Progenitor cell of endocrine pancreas (in vitro differentiated cells): ENCODE data around the gene NIM1K. TPM values are rescaled to one million over a fixed set of nuclear protein-coding genes. Genes with fewer than 3 reads are reported as not detected.

Experiments
- DNase-seq: peaks from one replicate; pipeline ENCODE4 v3.0.0; 2021; ENCODE audit warnings: low spot score; ENCODE audit not compliant: unreplicated experiment
- H3K27ac Mint-ChIP-seq: 2 replicates; pipeline ENCODE4 v1.8.0; 2021; ENCODE audit warnings: mild to moderate bottlenecking, moderate library complexity, mixed read lengths
- H3K27me3 Mint-ChIP-seq: 2 replicates; pipeline ENCODE4 v1.8.0; 2021; ENCODE audit warnings: mixed read lengths
- H3K36me3 Mint-ChIP-seq: 2 replicates; pipeline ENCODE4 v1.8.0; 2022; ENCODE audit warnings: mixed read lengths; ENCODE audit not compliant: insufficient read depth
- H3K4me1 Mint-ChIP-seq: 2 replicates; pipeline ENCODE4 v1.8.0; 2021; ENCODE audit warnings: low read depth, mixed read lengths
- H3K4me3 Mint-ChIP-seq: 2 replicates; pipeline ENCODE4 v1.8.0; 2021; ENCODE audit warnings: low read depth, mild to moderate bottlenecking, moderate library complexity, mixed read lengths
- H3K9me3 Mint-ChIP-seq: 2 replicates; pipeline ENCODE4 v1.8.0; 2021; ENCODE audit warnings: low read depth, mixed read lengths
- total RNA-seq: library from RNA; stranded (reverse); gene quantifications from 2 replicates; pipeline ENCODE4 v1.2.1, GENCODE V29; 2021
- TF ChIP-seq, protein P1 (sequence below): fragments of 200-600 bp; sonication (generic); IDR thresholded peaks from one replicate; pipeline ENCODE4 v1.5.0; 2021; ENCODE audit warnings: antibody characterized with exemption, mild to moderate bottlenecking; ENCODE audit not compliant: unreplicated experiment

NIM1K gene
- total RNA-seq, 1 donor from 2014 or later, result 0.19 TPM

DNA sequence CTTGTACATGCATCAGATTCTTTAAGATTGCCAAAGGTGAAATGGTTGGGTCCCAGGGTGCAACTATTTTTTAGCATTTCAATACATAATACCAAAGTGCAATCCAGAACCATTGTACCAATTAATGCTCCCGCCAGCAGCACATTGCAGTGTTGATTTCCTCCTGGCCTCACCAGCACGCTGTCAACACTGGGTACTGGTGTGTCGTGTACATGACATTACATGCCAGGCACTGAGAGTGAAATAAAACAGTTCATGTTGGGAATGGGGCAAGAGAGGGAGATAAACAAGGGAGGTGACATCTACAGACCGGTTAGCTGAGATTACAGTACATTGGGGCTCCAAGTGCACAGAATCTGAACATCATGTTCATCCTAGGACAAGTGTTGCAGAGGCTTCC lies 83.4 kb downstream of the NIM1K start:
- TF ChIP-seq, protein P1, sequence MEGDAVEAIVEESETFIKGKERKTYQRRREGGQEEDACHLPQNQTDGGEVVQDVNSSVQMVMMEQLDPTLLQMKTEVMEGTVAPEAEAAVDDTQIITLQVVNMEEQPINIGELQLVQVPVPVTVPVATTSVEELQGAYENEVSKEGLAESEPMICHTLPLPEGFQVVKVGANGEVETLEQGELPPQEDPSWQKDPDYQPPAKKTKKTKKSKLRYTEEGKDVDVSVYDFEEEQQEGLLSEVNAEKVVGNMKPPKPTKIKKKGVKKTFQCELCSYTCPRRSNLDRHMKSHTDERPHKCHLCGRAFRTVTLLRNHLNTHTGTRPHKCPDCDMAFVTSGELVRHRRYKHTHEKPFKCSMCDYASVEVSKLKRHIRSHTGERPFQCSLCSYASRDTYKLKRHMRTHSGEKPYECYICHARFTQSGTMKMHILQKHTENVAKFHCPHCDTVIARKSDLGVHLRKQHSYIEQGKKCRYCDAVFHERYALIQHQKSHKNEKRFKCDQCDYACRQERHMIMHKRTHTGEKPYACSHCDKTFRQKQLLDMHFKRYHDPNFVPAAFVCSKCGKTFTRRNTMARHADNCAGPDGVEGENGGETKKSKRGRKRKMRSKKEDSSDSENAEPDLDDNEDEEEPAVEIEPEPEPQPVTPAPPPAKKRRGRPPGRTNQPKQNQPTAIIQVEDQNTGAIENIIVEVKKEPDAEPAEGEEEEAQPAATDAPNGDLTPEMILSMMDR, result no peak
- H3K4me3 Mint-ChIP-seq, result no peak overlapping the region
- no peaks in the 10 kb centered on the region for H3K9me3 Mint-ChIP-seq
- no peaks in the 10 kb centered on the region for H3K4me1 Mint-ChIP-seq
- H3K36me3 Mint-ChIP-seq, result no peaks in the 10 kb centered on the region
- DNase-seq, result no peak
- no peak overlapping the region for H3K27ac Mint-ChIP-seq
- peaks cover 6% of the 10 kb centered on the region for H3K27me3 Mint-ChIP-seq

DNA sequence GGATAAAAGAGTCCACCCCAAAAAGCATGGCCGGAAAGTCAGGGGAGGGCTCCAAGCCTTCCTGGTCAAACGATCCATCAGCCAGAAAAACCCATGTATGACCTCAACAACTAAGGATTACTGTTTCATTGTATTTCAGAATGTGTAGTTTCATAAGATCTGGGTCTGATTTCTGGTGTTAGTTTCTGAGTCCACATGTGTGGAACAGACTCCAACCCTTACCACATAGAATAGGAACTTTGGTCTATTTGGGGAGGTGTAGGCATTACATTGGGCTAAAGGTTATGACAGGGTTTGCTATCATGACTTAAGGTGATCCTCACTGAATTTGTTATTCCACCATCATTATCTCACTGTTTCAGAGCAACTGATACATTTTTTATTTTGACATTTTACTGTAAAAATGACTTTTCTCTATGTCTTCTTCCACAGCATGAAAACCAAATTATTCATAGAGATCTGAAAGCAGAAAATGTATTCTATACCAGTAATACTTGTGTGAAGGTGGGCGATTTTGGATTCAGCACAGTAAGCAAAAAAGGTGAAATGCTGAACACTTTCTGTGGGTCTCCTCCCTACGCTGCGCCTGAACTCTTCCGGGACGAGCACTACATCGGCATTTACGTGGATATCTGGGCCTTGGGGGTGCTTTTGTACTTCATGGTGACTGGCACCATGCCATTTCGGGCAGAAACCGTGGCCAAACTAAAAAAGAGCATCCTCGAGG lies 87.7 kb downstream of the NIM1K start:
- no peak for DNase-seq
- Mint-ChIP-seq H3K27me3 (peaks cover 2% of the 10 kb centered on the region), H3K4me3 (no peak overlapping the region), H3K4me1 (no peaks in the 10 kb centered on the region), H3K36me3 (no peaks in the 10 kb centered on the region), H3K9me3 (no peaks in the 10 kb centered on the region), H3K27ac (no peak overlapping the region)
- TF ChIP-seq, protein P1, result no peak

DNA sequence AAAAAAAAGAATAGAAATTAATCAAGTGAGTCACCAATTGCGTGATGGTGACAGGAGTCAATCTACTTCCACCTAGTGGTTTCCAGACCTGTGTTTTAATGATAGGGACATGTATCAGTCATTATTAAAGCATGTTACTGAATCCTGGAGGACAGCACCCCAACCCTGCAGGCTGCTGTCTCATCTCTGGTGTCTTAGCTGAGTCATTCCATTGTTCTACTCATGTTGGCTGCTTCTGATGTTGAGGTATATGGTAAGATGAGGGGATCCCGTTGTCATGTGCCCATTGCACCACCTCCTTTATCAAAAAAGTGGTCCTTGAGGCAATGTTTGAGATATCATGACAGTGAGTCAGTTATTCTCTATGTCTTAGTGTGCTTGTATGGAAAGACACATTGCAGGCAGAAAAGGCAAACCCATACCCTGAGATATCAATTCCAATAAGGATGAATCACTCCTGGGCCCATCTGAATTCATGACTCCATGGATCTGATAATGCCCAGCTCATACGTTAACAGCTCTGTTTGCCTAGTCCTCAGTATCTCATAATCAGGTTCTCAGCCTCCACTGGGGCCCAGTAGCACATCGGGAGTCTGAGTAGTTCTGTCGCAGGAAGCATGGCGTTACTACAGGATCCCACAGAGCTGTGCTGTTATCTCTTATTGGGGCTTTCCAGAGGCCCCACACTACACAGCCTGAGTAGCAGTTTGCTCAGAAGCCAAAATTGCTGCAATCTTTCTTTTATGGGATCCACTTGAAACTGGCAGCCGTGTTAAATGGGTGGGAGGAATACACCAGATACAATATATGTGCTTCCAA lies 90.0 kb downstream of the NIM1K start:
- TF ChIP-seq, protein P1, result no peak
- Mint-ChIP-seq H3K27ac (peak overlapping the region; percentile 6), H3K4me3 (no peak overlapping the region), H3K27me3 (no peaks in the 10 kb centered on the region), H3K9me3 (no peaks in the 10 kb centered on the region), H3K4me1 (no peaks in the 10 kb centered on the region), H3K36me3 (peaks cover 2% of the 10 kb centered on the region)
- no peak for DNase-seq

DNA sequence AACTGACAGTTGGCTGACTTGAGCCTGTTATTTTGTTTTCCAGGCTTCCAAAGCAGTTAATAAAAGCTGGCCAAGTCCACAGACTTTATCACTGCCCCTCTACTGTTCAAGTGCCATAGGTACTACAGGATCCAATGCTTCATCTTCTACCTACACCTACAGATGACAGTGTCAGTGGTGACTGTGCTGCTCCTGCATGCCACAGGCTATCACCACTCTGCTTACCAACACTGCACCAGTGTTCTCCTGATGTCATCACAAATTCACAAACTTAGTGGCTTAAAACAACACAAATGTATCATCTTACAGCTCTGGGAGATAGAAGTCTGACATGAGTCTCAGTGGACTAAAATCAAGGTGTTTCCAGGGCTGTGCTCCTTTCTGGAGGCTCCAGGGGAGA lies 94.6 kb downstream of the NIM1K start:
- no peaks in the 10 kb centered on the region for H3K4me1 Mint-ChIP-seq
- no peak for DNase-seq
- H3K27me3 Mint-ChIP-seq, result no peaks in the 10 kb centered on the region
- H3K4me3 Mint-ChIP-seq, result no peak overlapping the region
- H3K27ac Mint-ChIP-seq, result no peak overlapping the region
- TF ChIP-seq, protein P1, result no peak
- H3K9me3 Mint-ChIP-seq, result no peaks in the 10 kb centered on the region
- peaks cover 8% of the 10 kb centered on the region for H3K36me3 Mint-ChIP-seq

DNA sequence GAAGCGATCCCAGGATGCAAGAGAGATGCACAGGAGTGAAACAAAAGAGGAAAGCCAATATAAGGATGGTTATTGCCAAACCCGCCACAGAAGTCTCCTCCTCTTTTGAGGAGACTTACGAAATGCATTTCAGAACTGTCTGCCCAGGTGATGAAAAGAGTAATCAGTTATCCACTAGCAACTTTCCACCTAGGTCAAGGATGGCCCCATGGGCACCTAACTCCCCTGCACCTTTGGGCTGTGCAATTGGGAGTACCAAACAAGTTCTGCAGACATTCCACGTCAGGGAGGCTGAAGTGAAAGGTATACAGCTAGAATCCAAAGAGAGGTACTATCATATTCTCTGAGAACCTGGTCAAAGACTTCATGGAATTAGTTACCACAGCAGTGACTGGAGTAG lies 95.5 kb downstream of the NIM1K start:
- no peaks in the 10 kb centered on the region for H3K4me1 Mint-ChIP-seq
- peak overlapping the region; percentile 56 for H3K27ac Mint-ChIP-seq
- H3K9me3 Mint-ChIP-seq, result no peaks in the 10 kb centered on the region
- TF ChIP-seq, protein P1, result no peak
- H3K36me3 Mint-ChIP-seq, result peaks cover 11% of the 10 kb centered on the region
- no peaks in the 10 kb centered on the region for H3K27me3 Mint-ChIP-seq
- no peak overlapping the region for H3K4me3 Mint-ChIP-seq
- DNase-seq, result no peak
